Measurements from ENCODE around the gene SRL.
"Not testable (repeated sequence)": the region's sequence is repeated elsewhere in the genome, so short reads cannot be mapped to it uniquely, and the experiment has no call there.

SRL gene

DNA sequence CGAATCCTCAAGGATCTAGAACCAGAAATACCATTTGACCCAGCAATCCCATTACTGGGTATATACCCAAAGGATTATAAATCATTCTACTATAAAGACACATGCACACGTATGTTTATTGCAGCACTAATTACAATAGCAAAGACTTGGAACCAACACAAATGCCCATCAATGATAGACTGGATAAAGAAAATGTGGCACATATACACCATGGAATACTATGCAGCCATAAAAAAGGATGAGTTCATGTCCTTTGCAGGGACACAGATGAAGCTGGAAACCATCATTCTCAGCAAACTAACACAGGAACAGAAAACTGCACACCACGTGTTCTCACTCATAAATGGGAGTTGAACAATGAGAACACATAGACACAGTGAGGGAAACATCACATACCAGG lies 85.4 kb downstream of the SRL start:
- not testable (repeated sequence) for DNase-seq

DNA sequence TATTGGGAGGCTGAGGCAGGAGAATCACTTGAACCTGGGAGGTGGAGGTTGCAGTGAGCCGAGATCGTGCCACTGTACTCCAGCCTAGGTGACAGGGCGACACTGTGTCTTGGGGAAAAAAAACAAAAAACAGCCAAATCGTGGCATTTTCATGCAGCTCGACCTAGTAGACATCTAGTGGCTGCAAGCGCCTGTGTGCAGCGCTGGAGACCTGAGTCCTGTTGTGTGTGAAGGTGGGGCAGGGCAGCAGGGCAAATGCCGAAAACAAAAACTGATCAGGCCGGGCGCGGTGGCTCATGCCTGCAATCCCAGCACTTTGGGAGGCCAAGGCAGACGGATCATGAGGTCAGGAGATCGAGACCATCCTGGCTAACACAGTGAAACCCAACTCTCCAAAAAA lies 88.5 kb downstream of the SRL start:
- DNase-seq, result not testable (repeated sequence)

DNA sequence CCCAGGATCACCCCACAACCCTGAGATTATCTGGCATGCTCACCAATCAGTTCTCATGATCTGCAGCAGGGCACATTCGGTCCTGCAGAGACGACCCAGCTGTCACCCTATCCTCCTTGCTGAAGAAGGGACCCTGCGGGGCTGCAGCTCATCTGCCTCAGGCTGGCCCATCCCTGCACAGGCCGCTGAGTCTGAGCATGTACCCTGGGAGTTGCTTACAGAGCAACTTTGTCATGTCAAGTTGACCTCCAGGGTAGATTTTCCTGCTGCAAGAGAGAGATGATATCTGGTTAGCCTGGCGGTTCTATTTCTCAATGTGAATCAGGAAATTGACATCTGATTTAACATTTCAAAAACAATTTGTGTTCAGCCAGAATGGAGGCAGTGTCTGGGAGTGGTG lies 89.6 kb downstream of the SRL start:
- no peak for DNase-seq

DNA sequence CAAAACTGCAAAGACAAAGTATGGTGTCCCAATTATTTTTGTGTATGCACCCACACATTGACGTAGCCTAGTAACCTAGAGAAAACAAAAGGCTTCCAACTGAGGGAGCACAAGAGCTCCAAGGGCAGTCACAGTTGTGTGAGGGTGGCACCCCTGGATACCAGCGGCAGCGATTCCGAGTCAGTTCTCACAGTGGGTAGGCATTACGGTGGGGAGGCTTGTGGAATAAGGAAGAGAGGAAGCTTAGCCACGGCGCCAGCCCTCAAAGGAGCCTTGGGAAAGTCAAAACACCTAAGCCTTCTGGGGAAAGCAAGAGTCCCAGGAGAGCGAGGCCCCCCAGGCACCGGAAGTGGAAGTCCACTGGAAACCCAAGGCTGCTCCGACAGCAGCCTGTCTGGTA lies 94.6 kb downstream of the SRL start:
- DNase-seq, result no peak

GRCh38 chr16:4142268-4142667 lies 99.6 kb downstream of the SRL start:
- no peak for DNase-seq

DNA sequence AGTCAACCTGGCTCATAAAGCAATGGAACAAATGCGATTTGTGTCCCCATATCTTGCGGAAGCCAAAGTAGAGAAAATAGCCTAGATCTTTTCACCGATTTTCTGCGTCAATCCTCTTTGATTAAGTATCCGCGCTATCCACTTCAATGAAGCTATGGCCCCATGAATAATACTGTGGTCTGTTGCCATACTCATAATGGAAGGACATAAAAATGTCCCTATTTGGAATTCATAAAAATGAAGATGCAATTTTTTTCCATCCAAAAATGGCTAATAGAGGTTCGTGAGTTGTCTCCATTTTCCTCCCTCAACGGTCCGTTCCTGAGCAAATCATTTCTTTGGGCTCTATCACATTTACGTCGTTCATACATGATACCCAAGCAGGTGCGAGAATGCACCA lies 100.3 kb downstream of the SRL start:
- no peak for DNase-seq

- DNase-seq, result no peak
Measured at GRCh38 chr16:4140652-4141051, 101.2 kb downstream of the SRL start.

DNA sequence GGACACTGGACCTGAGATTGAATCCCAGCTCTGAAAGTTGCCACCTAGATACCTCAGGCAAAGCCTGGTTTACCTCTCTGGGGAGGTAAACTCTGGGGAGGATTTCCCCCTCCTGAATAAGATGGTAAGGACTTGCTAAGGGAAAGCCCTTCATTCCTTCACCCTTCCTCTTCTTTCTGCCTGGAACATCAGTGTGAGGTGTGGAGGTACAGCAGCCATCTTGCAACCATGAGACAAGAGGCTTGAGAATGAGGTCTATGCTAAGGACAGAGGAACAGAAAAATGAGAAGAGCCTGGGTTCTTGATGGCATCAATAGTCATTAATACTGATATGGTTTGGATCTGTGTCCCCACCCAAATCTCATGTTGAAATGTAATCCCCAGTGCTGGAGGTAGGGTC lies 101.9 kb downstream of the SRL start:
- DNase-seq, result no peak
